Glutamatergic neuron (in vitro differentiated cells): Measurements from ENCODE around the gene SLC10A1. TPM values are rescaled to one million over a fixed set of nuclear protein-coding genes. Genes with fewer than 3 reads are reported as not detected.
A peak's percentile ranks its signal among the peaks of the same experiment; 100 is the strongest.

Experiments
- DNase-seq: peaks from one replicate; pipeline ENCODE4 v3.0.0; 2022
- H3K27ac Mint-ChIP-seq: one replicate; pipeline ENCODE4 v1.8.0; 2020; ENCODE audit warnings: mild to moderate bottlenecking, mixed read lengths, inconsistent platforms; ENCODE audit not compliant: unreplicated experiment
- H3K27me3 Mint-ChIP-seq: one replicate; pipeline ENCODE4 v1.8.0; 2020; ENCODE audit warnings: mild to moderate bottlenecking, moderate library complexity, mixed read lengths, inconsistent platforms; ENCODE audit not compliant: unreplicated experiment
- H3K36me3 Mint-ChIP-seq: one replicate; pipeline ENCODE4 v1.8.0; 2020; ENCODE audit warnings: mild to moderate bottlenecking, mixed read lengths, inconsistent platforms; ENCODE audit not compliant: unreplicated experiment
- H3K4me1 Mint-ChIP-seq: one replicate; pipeline ENCODE4 v1.8.0; 2020; ENCODE audit warnings: mild to moderate bottlenecking, low read depth, mixed read lengths, inconsistent platforms; ENCODE audit not compliant: unreplicated experiment
- H3K4me3 Mint-ChIP-seq: one replicate; pipeline ENCODE4 v1.8.0; 2020; ENCODE audit warnings: mild to moderate bottlenecking, mixed read lengths, inconsistent platforms; ENCODE audit not compliant: unreplicated experiment
- H3K9me3 Mint-ChIP-seq: one replicate; pipeline ENCODE4 v1.8.0; 2020; ENCODE audit warnings: mild to moderate bottlenecking, moderate library complexity, mixed read lengths, inconsistent platforms; ENCODE audit not compliant: unreplicated experiment
- total RNA-seq: library from RNA; stranded (reverse); fragmentation: NEBNext Ultra II Directional; extraction: Animal tissue kit (Norgen Biotek cat#: 25700); gene quantifications from one replicate; pipeline ENCODE4 v1.2.1, GENCODE V29; 2021; ENCODE audit not compliant: unreplicated experiment
- TF ChIP-seq, protein P1 (sequence below): fragments of 200-600 bp; sonication (generic); IDR thresholded peaks from one replicate; pipeline ENCODE4 v1.5.0; 2021; ENCODE audit not compliant: partially characterized antibody, unreplicated experiment

The SLC10A1 gene
- total RNA-seq, 1 donor from 2014 or later = not detected

DNA sequence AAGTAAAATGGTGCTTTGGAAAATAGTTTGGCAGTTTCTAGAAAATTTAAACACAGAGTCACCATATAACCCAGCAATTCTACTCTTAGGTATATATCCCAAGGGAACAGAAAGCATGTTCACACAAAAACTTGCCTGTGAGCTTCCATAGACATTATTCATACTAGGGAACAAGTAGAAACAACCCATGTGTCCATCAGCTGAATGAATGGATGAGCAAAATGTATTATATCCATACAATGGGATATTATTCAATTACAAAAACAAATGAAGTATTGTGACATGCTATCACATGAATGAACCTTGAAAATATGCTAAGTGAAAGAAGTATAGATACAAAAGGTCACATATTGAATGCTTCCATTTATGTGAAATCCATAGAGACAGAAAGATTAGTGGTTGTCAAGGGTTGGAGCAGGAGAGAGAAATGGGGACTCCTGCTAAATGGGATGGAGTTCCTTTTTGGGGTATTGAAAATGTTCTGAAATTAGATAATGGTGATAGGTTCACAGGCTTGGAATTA lies 7.9 kb downstream of the SLC10A1 start:
- Mint-ChIP-seq H3K4me1 (peaks cover 4% of the 10 kb centered on the region), H3K36me3 (no peaks in the 10 kb centered on the region), H3K4me3 (no peak overlapping the region), H3K27ac (no peak overlapping the region), H3K9me3 (no peaks in the 10 kb centered on the region), H3K27me3 (peaks cover 2% of the 10 kb centered on the region)
- no peak for DNase-seq
- TF ChIP-seq, protein P1, sequence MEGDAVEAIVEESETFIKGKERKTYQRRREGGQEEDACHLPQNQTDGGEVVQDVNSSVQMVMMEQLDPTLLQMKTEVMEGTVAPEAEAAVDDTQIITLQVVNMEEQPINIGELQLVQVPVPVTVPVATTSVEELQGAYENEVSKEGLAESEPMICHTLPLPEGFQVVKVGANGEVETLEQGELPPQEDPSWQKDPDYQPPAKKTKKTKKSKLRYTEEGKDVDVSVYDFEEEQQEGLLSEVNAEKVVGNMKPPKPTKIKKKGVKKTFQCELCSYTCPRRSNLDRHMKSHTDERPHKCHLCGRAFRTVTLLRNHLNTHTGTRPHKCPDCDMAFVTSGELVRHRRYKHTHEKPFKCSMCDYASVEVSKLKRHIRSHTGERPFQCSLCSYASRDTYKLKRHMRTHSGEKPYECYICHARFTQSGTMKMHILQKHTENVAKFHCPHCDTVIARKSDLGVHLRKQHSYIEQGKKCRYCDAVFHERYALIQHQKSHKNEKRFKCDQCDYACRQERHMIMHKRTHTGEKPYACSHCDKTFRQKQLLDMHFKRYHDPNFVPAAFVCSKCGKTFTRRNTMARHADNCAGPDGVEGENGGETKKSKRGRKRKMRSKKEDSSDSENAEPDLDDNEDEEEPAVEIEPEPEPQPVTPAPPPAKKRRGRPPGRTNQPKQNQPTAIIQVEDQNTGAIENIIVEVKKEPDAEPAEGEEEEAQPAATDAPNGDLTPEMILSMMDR = no peak

DNA sequence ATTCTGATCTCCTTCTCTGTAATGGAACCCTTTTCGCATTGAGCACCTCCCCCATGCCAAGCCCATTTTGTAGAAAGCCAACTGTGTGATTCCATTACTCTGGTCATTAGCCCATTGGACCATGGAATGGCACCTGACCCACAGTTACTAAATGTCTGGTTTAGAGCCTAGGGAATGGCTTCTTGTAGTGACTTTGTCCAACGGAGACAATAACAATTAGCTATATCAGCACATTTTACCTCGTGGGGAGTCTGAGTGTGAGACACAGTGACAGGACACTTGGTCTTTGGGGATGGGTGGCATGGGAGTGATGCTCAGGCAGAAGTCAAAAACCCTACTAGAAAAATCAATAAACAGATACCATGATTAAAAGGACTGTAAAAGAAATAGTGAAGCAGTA lies 10.4 kb downstream of the SLC10A1 start:
- H3K27me3 Mint-ChIP-seq = peaks cover 2% of the 10 kb centered on the region

DNA sequence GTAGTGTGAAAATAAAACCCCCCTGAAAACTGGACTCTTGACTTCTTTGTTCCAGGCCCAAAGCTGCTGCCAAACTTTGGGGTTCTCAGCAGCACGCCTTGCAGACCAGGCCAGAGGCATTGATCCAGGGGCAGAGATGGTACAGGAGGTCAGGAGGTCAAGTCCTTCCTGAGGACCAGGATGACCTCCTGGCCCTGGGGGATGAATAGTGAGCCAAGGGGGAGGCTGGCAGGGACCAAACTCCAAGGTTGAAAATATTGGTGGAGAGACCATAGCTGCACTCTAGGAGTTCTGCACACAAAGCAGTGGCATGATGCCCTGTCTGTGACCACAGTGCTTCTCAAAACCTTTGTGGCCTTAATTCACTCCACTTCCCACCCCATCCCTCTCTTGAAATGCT lies 12.1 kb downstream of the SLC10A1 start:
- H3K27ac Mint-ChIP-seq = no peak overlapping the region
- peaks cover 4% of the 10 kb centered on the region for H3K4me1 Mint-ChIP-seq
- peaks cover 2% of the 10 kb centered on the region for H3K27me3 Mint-ChIP-seq
- DNase-seq = no peak
- peaks cover 2% of the 10 kb centered on the region for H3K9me3 Mint-ChIP-seq
- no peak overlapping the region for H3K4me3 Mint-ChIP-seq
- TF ChIP-seq, protein P1 = no peak
- H3K36me3 Mint-ChIP-seq = no peaks in the 10 kb centered on the region

More for the DNA sequence above, 10.4 kb downstream of the SLC10A1 start:
- Mint-ChIP-seq H3K4me1 (peaks cover 4% of the 10 kb centered on the region), H3K27ac (peak overlapping the region; percentile 45), H3K36me3 (no peaks in the 10 kb centered on the region), H3K4me3 (no peak overlapping the region), H3K9me3 (no peaks in the 10 kb centered on the region)
- DNase-seq = no peak
- TF ChIP-seq, protein P1 = no peak

DNA sequence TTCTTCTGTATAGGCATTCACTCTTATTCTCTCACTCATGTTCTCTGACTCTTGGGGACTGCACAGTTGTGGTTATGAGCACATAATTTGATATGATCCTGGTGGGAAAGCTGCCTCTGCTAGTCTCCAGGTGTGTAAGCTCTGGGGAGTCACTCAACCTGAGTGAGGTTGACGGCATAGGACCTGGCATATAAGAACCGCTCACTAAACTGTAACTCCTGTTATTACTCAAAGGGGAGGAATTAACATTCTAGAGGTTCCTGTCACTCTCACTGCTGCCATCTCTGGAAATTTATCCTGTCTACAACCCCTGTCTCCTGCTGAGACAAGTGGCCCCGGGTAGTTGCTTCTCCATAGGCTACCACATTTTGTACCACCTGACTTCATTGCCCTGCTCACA lies 16.1 kb downstream of the SLC10A1 start:
- Mint-ChIP-seq H3K4me3 (no peak overlapping the region), H3K36me3 (no peaks in the 10 kb centered on the region), H3K27ac (no peak overlapping the region), H3K4me1 (no peaks in the 10 kb centered on the region), H3K9me3 (peaks cover 2% of the 10 kb centered on the region), H3K27me3 (no peaks in the 10 kb centered on the region)
- TF ChIP-seq, protein P1 = no peak
- DNase-seq = no peak

DNA sequence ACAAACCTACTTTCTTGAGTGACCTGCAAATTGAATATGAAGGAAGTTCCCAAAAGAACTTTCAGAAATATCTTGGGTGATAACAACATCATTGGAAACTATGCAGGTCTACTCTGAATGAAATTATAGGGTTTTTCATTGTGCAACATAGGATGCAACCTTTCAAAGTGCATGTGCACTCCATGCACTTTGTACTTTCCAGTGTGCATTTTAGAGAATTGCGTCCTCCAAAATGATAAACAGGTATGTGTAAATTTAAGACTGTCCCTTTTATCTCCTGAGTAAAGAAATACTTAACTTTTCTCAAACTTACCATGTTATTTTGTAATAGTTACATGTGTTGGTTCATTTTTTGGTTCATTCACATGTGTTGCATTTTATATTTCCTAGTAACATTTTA lies 16.9 kb downstream of the SLC10A1 start:
- H3K9me3 Mint-ChIP-seq = peaks cover 2% of the 10 kb centered on the region
- H3K4me1 Mint-ChIP-seq = peaks cover 1% of the 10 kb centered on the region
- DNase-seq = no peak
- no peaks in the 10 kb centered on the region for H3K27me3 Mint-ChIP-seq
- no peaks in the 10 kb centered on the region for H3K36me3 Mint-ChIP-seq
- H3K27ac Mint-ChIP-seq = no peak overlapping the region
- TF ChIP-seq, protein P1 = no peak
- no peak overlapping the region for H3K4me3 Mint-ChIP-seq
